PC-9 (cell line): ENCODE measurements around the gene IDH2. TPM values are rescaled to one million over a fixed set of nuclear protein-coding genes. Genes with fewer than 3 reads are reported as not detected.

ENCODE experiments used
- BruUV-seq: library from RNA; stranded (reverse); fragments of 400-500 nt; replicated peaks from 2 replicates; lab custom pipeline; 2021; lab: Mats Ljungman, UMichigan
- CTCF ChIA-PET: fragments of 300-600 bp; sonication (Branson Sonifier 250); formaldehyde crosslinking; loops from one replicate; lab custom pipeline; 2022; ENCODE audit warnings: antibody characterized with exemption; lab: Charles Lee
- POLR2A ChIA-PET: fragments of 300-600 bp; sonication (Branson Sonifier 250); formaldehyde crosslinking; loops from one replicate; lab custom pipeline; 2022; ENCODE audit warnings: antibody characterized with exemption; ENCODE audit not compliant: unreplicated experiment; lab: Charles Lee
- DNase-seq, 2 experiments: peaks; one replicate each; pipeline versions ENCODE4 v3.0.0 to v3.0.0-alpha.2; 2015 to 2022; ENCODE audit warnings: mixed read lengths in 1 of 2
- H2AFZ ChIP-seq: fragments of 200-600 bp; sonication (generic); 2 replicates; pipeline ENCODE4 v1.8.1; 2017; ENCODE audit warnings: antibody characterized with exemption
- H3F3A ChIP-seq: fragments of 200-600 bp; sonication (generic); 2 replicates; pipeline ENCODE4 v1.8.1; 2017; ENCODE audit warnings: antibody characterized with exemption, mild to moderate bottlenecking, low read depth; ENCODE audit not compliant: insufficient read depth
- H3K27ac ChIP-seq: fragments of 200-600 bp; sonication (generic); 2 replicates; pipeline ENCODE4 v1.6.1; 2016; ENCODE audit warnings: mixed run types
- H3K27me3 ChIP-seq: fragments of 200-600 bp; sonication (generic); 2 replicates; pipeline ENCODE4 v1.6.1; 2016; ENCODE audit warnings: low read depth, mixed run types; ENCODE audit not compliant: insufficient read depth
- H3K36me3 ChIP-seq: fragments of 200-600 bp; sonication (generic); 2 replicates; pipeline ENCODE4 v1.6.1; 2016; ENCODE audit warnings: low read depth, mixed run types
- H3K4me1 ChIP-seq: fragments of 200-600 bp; sonication (generic); replicated peaks from 2 replicates; pipeline ENCODE4 v1.6.1; 2016; ENCODE audit warnings: mixed run types; ENCODE audit not compliant: insufficient read depth
- H3K4me2 ChIP-seq: fragments of 200-600 bp; sonication (generic); 2 replicates; pipeline ENCODE4 v1.6.1; 2017; ENCODE audit warnings: mixed run types
- H3K4me3 ChIP-seq: fragments of 200-600 bp; sonication (generic); 2 replicates; pipeline ENCODE4 v1.6.1; 2016; ENCODE audit warnings: mixed run types
- H3K79me2 ChIP-seq: fragments of 200-600 bp; sonication (generic); 2 replicates; pipeline ENCODE4 v1.6.1; 2017; ENCODE audit warnings: low read depth, mixed run types
- H3K9me2 ChIP-seq: fragments of 200-600 bp; sonication (generic); 2 replicates; pipeline ENCODE4 v1.8.1; 2017; ENCODE audit warnings: mild to moderate bottlenecking; ENCODE audit not compliant: insufficient read depth
- H3K9me3 ChIP-seq: fragments of 200-600 bp; sonication (generic); 2 replicates; pipeline ENCODE4 v1.8.1; 2016; ENCODE audit warnings: low read depth; ENCODE audit not compliant: insufficient read depth
- H4K20me1 ChIP-seq: fragments of 200-600 bp; sonication (generic); 2 replicates; pipeline ENCODE4 v1.8.1; 2017; ENCODE audit not compliant: insufficient read depth
- EZH2 ChIP-seq: fragments of 200-600 bp; sonication (generic); IDR thresholded peaks from 2 replicates; pipeline ENCODE4 v1.8.0; 2017; ENCODE audit warnings: antibody characterized with exemption, low read depth
- intact Hi-C: fragments of 100-400 bp; cut with micrococcal nuclease; formaldehyde crosslinking; loops from one replicate; pipeline ENCODE4 v1.10.0; 2022; ENCODE audit not compliant: unreplicated experiment
- total RNA-seq: library from RNA; stranded (reverse); gene quantifications from 2 replicates; pipeline ENCODE4 v1.2.3, GENCODE V29; 2021
- TF ChIP-seq, protein P1 (sequence below): fragments of 200-600 bp; sonication (generic); conservative IDR thresholded peaks from 2 replicates; pipeline ENCODE4 v1.6.1; 2017; ENCODE audit warnings: mixed run types, antibody characterized with exemption, mild to moderate bottlenecking, moderate library complexity

Gene IDH2
- total RNA-seq, 1 experiment from 2014 or later, result 96.7 TPM

DNA sequence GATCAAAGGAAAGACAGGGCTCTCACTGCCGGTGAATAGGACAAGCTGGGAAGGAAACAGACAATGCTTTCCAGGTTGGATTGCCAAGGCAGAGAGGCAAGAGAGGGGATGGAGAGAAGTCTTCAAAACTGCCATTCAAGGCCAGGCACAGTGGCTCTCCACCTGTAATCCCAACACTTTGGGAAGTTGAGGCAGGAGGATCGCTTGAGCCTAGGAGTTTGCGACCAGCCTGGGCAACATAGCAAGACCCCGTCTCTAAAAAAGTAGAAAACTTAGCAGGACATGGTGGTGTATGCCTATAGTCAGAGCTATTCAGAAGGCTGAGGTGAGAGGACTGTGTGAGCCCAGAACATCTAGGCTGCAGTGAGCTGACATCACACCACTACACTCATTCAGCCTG is 43.5 kb upstream of the IDH2 start:
- Histone ChIP-seq H3K79me2 (no peaks in the 10 kb centered on the region), H4K20me1 (no peaks in the 10 kb centered on the region), H3K4me1 (peaks cover 10% of the 10 kb centered on the region), H3K9me2 (no peaks in the 10 kb centered on the region), H3K27me3 (no peaks in the 10 kb centered on the region), H3K4me3 (no peak overlapping the region), H3K9me3 (no peaks in the 10 kb centered on the region), H3K4me2 (no peak overlapping the region), H3K36me3 (no peaks in the 10 kb centered on the region), H3F3A (no peaks in the 10 kb centered on the region; the same call in 1 of the 2 replicates), H2AFZ (no peak overlapping the region), H3K27ac (no peak overlapping the region)
- ChIA-PET CTCF (interaction anchor here (0.6 to 0.7 kb wide), 3 partner anchors 40 to 888 kb away, joined by 3 to 5 read pairs (median 4); no protein-coding TSS in a partner anchor), POLR2A (no interaction called here)
- DNase-seq, result no peak
- intact Hi-C loops, result no loop called here
- no TSS peak for BruUV-seq
- TF ChIP-seq EZH2, result no peak
- TF ChIP-seq, protein P1, sequence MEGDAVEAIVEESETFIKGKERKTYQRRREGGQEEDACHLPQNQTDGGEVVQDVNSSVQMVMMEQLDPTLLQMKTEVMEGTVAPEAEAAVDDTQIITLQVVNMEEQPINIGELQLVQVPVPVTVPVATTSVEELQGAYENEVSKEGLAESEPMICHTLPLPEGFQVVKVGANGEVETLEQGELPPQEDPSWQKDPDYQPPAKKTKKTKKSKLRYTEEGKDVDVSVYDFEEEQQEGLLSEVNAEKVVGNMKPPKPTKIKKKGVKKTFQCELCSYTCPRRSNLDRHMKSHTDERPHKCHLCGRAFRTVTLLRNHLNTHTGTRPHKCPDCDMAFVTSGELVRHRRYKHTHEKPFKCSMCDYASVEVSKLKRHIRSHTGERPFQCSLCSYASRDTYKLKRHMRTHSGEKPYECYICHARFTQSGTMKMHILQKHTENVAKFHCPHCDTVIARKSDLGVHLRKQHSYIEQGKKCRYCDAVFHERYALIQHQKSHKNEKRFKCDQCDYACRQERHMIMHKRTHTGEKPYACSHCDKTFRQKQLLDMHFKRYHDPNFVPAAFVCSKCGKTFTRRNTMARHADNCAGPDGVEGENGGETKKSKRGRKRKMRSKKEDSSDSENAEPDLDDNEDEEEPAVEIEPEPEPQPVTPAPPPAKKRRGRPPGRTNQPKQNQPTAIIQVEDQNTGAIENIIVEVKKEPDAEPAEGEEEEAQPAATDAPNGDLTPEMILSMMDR, result no peak

DNA sequence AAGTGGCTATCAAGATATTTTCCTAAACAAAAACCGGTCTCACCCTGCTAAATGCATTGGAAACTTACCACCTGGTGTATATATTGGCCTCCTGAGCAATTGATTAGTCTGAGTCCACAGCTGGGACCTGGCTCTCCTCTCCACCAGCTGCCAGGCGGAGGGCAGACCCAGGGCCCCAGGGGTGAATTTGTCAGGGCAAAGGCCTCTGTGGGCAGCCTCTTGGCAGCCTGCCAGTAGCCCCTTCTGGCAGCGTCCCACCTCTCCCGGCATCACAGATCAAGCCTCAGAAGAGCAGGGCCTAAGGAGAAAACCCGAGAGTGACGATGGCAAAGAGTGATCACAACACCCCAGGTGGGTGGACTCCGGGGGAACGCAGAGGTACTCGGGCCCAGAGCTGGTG is 43.0 kb upstream of the IDH2 start:
- Histone ChIP-seq H3K9me3 (no peaks in the 10 kb centered on the region), H3K27ac (no peak overlapping the region), H3F3A (no peaks in the 10 kb centered on the region; the same call in 1 of the 2 replicates), H4K20me1 (no peaks in the 10 kb centered on the region), H3K79me2 (no peaks in the 10 kb centered on the region), H3K4me3 (no peak overlapping the region), H3K4me1 (peaks cover 10% of the 10 kb centered on the region), H3K4me2 (no peak overlapping the region), H3K36me3 (no peaks in the 10 kb centered on the region), H3K9me2 (no peaks in the 10 kb centered on the region), H3K27me3 (no peaks in the 10 kb centered on the region), H2AFZ (no peak overlapping the region)
- ChIA-PET POLR2A (no interaction called here), CTCF (interaction anchor here (0.6 kb wide), 2 partner anchors 40 to 69 kb away, joined by 4 to 5 read pairs; no protein-coding TSS in a partner anchor)
- no TSS peak for BruUV-seq
- intact Hi-C loops, result no loop called here
- TF ChIP-seq, protein P1, result no peak
- no peak for TF ChIP-seq EZH2
- DNase-seq, result no peak

DNA sequence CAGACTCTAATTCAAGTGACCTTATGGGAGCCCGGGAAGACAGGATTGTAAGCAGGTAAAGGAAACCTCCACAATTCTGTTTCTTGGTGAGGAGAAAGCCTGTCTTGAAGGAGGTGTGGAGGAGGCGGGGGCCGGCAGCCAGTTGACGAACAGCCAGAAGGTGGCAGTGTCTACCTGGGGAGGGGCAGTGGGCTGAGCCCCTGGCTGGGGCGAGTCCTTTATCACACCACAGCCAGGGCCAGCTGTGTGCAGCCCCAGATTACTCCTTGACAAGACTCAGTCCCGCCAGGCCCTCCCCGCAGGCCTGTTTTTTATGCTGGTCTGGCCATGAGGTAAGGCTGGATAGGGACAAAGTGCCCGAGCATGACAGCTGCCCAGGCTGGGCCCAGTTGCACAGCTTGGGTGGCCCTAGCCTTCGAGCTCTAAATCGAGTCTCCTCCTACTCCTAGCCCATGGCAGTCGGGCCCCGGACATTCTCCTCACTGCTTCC is 40.9 kb upstream of the IDH2 start:
- Histone ChIP-seq H3K4me3 (no peak overlapping the region), H4K20me1 (no peaks in the 10 kb centered on the region), H3K4me2 (peak overlapping the region; percentile 38), H3K36me3 (no peaks in the 10 kb centered on the region), H2AFZ (no peak overlapping the region), H3K27ac (no peak overlapping the region), H3K4me1 (no peaks in the 10 kb centered on the region; the same call in 1 of the 2 replicates), H3K9me3 (no peaks in the 10 kb centered on the region), H3F3A (no peaks in the 10 kb centered on the region; the same call in 1 of the 2 replicates), H3K27me3 (no peaks in the 10 kb centered on the region), H3K79me2 (no peaks in the 10 kb centered on the region), H3K9me2 (no peaks in the 10 kb centered on the region)
- POLR2A ChIA-PET, result no interaction called here
- peak; percentile 61 to 79 for DNase-seq
- BruUV-seq, result no TSS peak
- intact Hi-C loops, result loop anchor here (1.0 to 5.0 kb wide), 3 partner anchors 41 to 743 kb away; partner anchors contain the start of gene IDH2
- no peak for TF ChIP-seq EZH2
- TF ChIP-seq, protein P1, result peak; percentile 86
- CTCF ChIA-PET, result interaction anchor here (0.5 to 1.2 kb wide), 5 partner anchors 9 to 743 kb away, joined by 3 to 26 read pairs (median 6); no protein-coding TSS in a partner anchor
